ENCODE measurements around the gene GNPTG.

Gene GNPTG

DNA sequence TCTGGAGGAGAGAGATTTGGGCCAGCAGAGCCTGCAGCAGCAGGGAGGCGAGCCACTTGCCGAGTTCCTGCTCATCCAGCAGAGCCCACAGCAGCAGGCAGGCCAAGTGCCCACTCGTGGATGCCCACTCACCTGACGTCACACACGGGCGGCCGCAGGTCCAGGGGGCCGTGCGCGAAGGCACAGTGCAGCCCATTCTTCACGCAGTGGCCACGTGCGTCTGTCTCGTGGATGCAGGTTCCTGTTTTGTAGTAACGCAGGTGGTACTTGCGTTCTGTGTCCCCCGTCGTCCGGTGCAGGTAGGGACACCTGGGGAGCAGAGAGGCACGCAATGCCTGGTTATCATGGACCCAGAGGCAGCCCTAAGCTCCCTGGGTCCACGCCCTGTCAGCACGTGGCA is 51.3 kb downstream of the GNPTG start:
- H3K27ac ChIP-seq (ENCODE audit: low read length), result no peak overlapping the region
- no peak overlapping the region for H3K4me3 ChIP-seq (ENCODE audit: low read length in 2 of 2)
- no peaks in the 10 kb centered on the region for H3K9me3 ChIP-seq (ENCODE audit: control insufficient read depth in 2 of 2, low read length in 2 of 2)
- H3K36me3 ChIP-seq (ENCODE audit: control insufficient read depth in 2 of 2, insufficient read depth in 2 of 2, low read length in 2 of 2), result peaks cover 16 to 24% of the 10 kb centered on the region in 2 donors
- H3K9ac ChIP-seq (ENCODE audit: low read length in 2 of 2), result no peak overlapping the region
- H3K27me3 ChIP-seq (ENCODE audit: control insufficient read depth in 1 of 2, insufficient read depth in 2 of 2, low read length in 2 of 2), result no peaks in the 10 kb centered on the region
- H3K4me1 ChIP-seq (ENCODE audit: control insufficient read depth, insufficient read depth, low read length), result peaks cover 3% of the 10 kb centered on the region

DNA sequence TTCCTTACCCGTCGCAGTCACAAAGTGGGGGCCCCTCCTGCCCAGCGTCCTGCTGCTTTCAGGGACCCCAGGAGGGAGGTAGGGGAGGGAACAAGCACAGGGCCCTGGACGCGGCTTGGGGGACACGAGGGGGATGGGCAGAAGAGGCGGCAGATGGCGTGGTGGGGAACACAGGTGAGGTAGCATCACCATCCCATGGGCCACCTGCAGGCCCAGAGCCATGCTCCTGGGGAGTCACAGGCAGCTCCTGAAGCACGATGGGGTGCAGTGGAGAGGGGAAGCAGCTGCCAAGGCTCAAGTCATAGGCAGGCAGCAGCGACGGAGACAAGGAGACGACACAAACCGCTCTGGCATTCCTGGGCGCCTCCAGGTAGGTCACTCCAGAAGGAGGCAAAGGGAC is 52.0 kb downstream of the GNPTG start:
- H3K36me3 ChIP-seq (ENCODE audit: control insufficient read depth in 2 of 2, insufficient read depth in 2 of 2, low read length in 2 of 2), result peaks cover 16 to 21% of the 10 kb centered on the region in 2 donors
- H3K4me1 ChIP-seq (ENCODE audit: control insufficient read depth, insufficient read depth, low read length), result peaks cover 8% of the 10 kb centered on the region
- no peaks in the 10 kb centered on the region for H3K27me3 ChIP-seq (ENCODE audit: control insufficient read depth in 1 of 2, insufficient read depth in 2 of 2, low read length in 2 of 2)
- H3K4me3 ChIP-seq (ENCODE audit: low read length in 2 of 2), result no peak overlapping the region
- H3K9ac ChIP-seq (ENCODE audit: low read length in 2 of 2), result no peak overlapping the region
- H3K9me3 ChIP-seq (ENCODE audit: control insufficient read depth in 2 of 2, low read length in 2 of 2), result no peaks in the 10 kb centered on the region
- no peak overlapping the region for H3K27ac ChIP-seq (ENCODE audit: low read length)

DNA sequence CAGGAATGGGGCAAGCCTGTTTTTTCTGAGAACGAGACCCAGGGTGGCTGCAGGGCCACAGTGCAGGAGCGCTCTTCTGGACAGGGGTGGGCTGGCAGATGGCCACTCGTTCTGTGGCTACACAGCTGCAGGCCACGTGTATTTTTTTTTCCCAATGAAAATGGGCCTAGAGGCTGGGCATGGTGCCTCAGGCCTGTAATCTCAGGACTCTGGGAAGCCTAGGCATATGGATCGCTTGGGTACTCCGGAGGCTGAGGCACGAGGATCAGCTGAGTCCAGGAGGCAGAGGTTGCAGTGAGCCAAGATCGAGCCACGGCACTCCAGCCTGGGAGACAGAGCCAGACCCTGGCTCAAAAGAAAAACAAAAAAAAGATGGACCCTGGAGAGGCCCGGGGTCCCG is 56.0 kb downstream of the GNPTG start:
- H3K36me3 ChIP-seq (ENCODE audit: control insufficient read depth in 2 of 2, insufficient read depth in 2 of 2, low read length in 2 of 2), result peaks cover 6 to 7% of the 10 kb centered on the region in 2 donors
- peaks cover 13% of the 10 kb centered on the region for H3K4me1 ChIP-seq (ENCODE audit: control insufficient read depth, insufficient read depth, low read length)
- no peak overlapping the region for H3K27ac ChIP-seq (ENCODE audit: low read length)
- no peaks in the 10 kb centered on the region for H3K9me3 ChIP-seq (ENCODE audit: control insufficient read depth in 2 of 2, low read length in 2 of 2)
- peak overlapping the region in 1 of 2 donors; percentile 45 for H3K9ac ChIP-seq (ENCODE audit: low read length in 2 of 2)
- peak overlapping the region; percentile 25 to 75 for H3K4me3 ChIP-seq (ENCODE audit: low read length in 2 of 2)
- H3K27me3 ChIP-seq (ENCODE audit: control insufficient read depth in 1 of 2, insufficient read depth in 2 of 2, low read length in 2 of 2), result no peaks in the 10 kb centered on the region

DNA sequence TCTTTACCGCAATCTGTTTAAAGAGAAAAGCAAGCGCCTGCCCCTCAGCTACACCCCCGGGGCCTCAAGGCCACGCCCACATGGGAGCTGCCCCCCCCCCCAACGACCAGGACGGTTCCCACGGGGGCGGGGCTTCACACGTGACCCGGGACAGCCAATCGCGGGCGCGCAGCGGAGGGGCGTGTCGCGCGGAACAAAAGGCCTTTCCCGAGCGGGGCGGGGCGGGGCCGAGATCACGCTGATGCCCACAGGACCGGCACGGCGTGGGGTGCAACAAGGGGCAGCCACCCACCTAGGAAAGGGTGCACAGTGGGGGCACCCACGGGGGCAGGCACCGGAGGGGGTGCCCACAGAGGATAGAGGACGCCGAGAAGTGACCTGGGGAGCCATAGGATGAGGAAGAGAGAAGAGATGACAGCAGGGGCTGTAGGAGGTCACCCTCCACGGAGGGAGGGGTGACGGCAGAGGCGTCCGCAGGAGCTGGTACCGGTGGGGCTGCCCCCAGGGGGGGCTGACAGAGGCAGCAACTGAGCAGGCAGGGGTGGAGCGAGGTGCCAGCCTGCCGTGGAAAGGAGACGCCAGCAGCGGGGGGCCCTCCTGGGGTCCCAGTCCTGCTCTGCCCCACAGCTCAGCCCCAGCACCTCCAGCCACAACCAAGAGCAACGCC is 56.6 kb downstream of the GNPTG start:
- Histone ChIP-seq H3K9ac (ENCODE audit: low read length in 2 of 2) (peak overlapping the region in 1 of 2 donors; percentile 45), H3K27ac (ENCODE audit: low read length) (no peak overlapping the region), H3K36me3 (ENCODE audit: control insufficient read depth in 2 of 2, insufficient read depth in 2 of 2, low read length in 2 of 2) (peaks cover 4% of the 10 kb centered on the region in 2 donors), H3K9me3 (ENCODE audit: control insufficient read depth in 2 of 2, low read length in 2 of 2) (no peaks in the 10 kb centered on the region), H3K4me1 (ENCODE audit: control insufficient read depth, insufficient read depth, low read length) (peaks cover 16% of the 10 kb centered on the region), H3K4me3 (ENCODE audit: low read length in 2 of 2) (peak overlapping the region; percentile 63 to 75), H3K27me3 (ENCODE audit: control insufficient read depth in 1 of 2, insufficient read depth in 2 of 2, low read length in 2 of 2) (no peaks in the 10 kb centered on the region)

DNA sequence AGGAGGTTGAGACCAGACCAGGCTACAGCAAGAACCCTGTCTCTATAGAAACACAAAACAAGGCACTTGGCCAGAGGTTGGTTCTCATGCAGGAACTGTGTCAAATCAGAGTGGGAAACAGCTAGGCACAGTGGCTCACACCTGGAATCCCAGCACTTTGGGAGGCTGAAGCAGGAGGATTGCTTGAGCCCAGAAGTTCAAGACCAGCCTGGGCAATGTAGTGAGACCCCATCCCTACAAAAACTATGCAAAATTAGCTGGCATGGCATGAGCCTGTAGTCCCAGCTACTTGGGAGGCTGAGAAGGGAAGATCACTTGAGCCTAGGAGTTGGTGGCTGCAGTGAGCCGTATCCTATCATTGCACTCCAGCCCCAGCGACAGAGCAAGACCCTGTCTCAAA is 61.1 kb downstream of the GNPTG start:
- Histone ChIP-seq H3K27me3 (ENCODE audit: control insufficient read depth in 1 of 2, insufficient read depth in 2 of 2, low read length in 2 of 2) (no peaks in the 10 kb centered on the region), H3K36me3 (ENCODE audit: control insufficient read depth in 2 of 2, insufficient read depth in 2 of 2, low read length in 2 of 2) (peaks cover 4% of the 10 kb centered on the region in 2 donors), H3K9me3 (ENCODE audit: control insufficient read depth in 2 of 2, low read length in 2 of 2) (no peaks in the 10 kb centered on the region), H3K27ac (ENCODE audit: low read length) (no peak overlapping the region), H3K4me1 (ENCODE audit: control insufficient read depth, insufficient read depth, low read length) (peaks cover 19% of the 10 kb centered on the region), H3K9ac (ENCODE audit: low read length in 2 of 2) (no peak overlapping the region), H3K4me3 (ENCODE audit: low read length in 2 of 2) (no peak overlapping the region)
